ENCODE measurements around the gene MAML2. TPM values are rescaled to one million over a fixed set of nuclear protein-coding genes. Genes with fewer than 3 reads are reported as not detected.

The MAML2 gene
- total and polyA plus RNA-seq, 2 of the 13 experiments (the other 11 are each of a cell fraction or from before 2014, with no cell fraction given): 2.3 to 25.9 TPM

- TF ChIP-seq ZNF687 (CRISPR knock-in tag; IDR thresholded peaks at IDR 0.05) (peak; percentile 59), SRSF4 (IDR thresholded peaks at IDR 0.05; ENCODE audit: low read depth, low read length, poor library complexity, severe bottlenecking) (no peak), ZMYM3 (CRISPR knock-in tag; IDR thresholded peaks at IDR 0.05) (peak; percentile 21; the same call in 1 of the 2 replicates), DBP (CRISPR knock-in tag; IDR thresholded peaks at IDR 0.05; ENCODE audit: not compliant biosample characterization) (no peak), ELF3 (CRISPR knock-in tag; IDR thresholded peaks at IDR 0.05) (peak; percentile 75), ZBTB34 (CRISPR knock-in tag; IDR thresholded peaks at IDR 0.05) (peak; percentile 89), HDAC2 (CRISPR knock-in tag; IDR thresholded peaks at IDR 0.05) (peak; percentile 86), CENPX (CRISPR knock-in tag; IDR thresholded peaks at IDR 0.05) (no peak), ARID2 (CRISPR knock-in tag; IDR thresholded peaks at IDR 0.05; ENCODE audit: borderline replicate concordance) (peak; percentile 67; the same call in 1 of the 2 replicates), PAX8 (CRISPR knock-in tag; IDR thresholded peaks at IDR 0.05; ENCODE audit: borderline replicate concordance) (no peak), ZNF644 (CRISPR knock-in tag; IDR thresholded peaks at IDR 0.05; ENCODE audit: low read depth) (peak; percentile 33; the same call in 1 of the 2 replicates), DR1 (CRISPR knock-in tag; IDR thresholded peaks at IDR 0.05) (no peak), ZNF296 (CRISPR knock-in tag; conservative IDR thresholded peaks at IDR 0.05) (no peak), MYPOP (CRISPR knock-in tag; IDR thresholded peaks at IDR 0.05) (0 out of 2 replicates have a peak, but pooled peaks have one; percentile 25), ZNF12 (CRISPR knock-in tag; IDR thresholded peaks at IDR 0.05) (peak; percentile 28; the same call in 1 of the 2 replicates), ZNF691 (CRISPR knock-in tag; IDR thresholded peaks at IDR 0.05; ENCODE audit: borderline replicate concordance, low read depth) (0 out of 2 replicates have a peak, but pooled peaks have one; percentile 32)
Observed at GRCh38 chr11:96098511-96099241, 244.3 kb downstream of the MAML2 start (continued).
